IPS-18c (cell line): Measurements from ENCODE around the gene MYH3.
A peak's percentile ranks its signal among the peaks of the same experiment; 100 is the strongest.
"Not testable (repeated sequence)": the region's sequence is repeated elsewhere in the genome, so short reads cannot be mapped to it uniquely, and the experiment has no call there.

Source experiments
- H3K4me3 ChIP-seq: 2 replicates; pipeline ENCODE4 v1.7.0; 2013; ENCODE audit warnings: low read depth, mild to moderate bottlenecking, low read length, moderate library complexity; ENCODE audit not compliant: insufficient read depth
- H3K9me3 ChIP-seq: one replicate; pipeline ENCODE4 v1.6.1; 2013; ENCODE audit warnings: mild to moderate bottlenecking, low read length, moderate library complexity; ENCODE audit not compliant: control insufficient read depth, insufficient read depth

Gene MYH3

DNA sequence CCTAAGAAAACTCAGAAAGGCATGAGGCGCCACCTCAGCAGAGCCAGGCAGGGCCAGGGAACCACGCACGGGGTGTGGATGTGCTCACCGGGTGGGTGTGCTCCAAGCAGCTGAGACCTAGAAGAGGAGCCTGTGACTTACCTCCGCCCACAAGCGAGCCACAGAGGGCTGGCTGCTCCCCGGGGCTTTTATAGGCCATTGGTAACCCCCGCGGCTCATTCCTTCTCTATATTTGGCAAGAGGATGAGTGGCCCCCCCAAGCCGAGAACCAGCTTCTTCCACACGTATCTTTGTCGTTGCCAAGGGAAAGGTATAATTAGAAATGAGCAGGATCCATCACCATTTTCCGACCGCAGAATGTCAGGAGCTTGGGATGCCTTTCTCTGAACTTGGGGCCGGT is at the start of gene MYH3:
MYH3 (minus strand) TSS at position 162 of the 400 bp plus-strand sequence. CDS start 2,245 bp downstream, outside the sequence.
- no peaks in the 10 kb centered on the region for H3K9me3 ChIP-seq

DNA sequence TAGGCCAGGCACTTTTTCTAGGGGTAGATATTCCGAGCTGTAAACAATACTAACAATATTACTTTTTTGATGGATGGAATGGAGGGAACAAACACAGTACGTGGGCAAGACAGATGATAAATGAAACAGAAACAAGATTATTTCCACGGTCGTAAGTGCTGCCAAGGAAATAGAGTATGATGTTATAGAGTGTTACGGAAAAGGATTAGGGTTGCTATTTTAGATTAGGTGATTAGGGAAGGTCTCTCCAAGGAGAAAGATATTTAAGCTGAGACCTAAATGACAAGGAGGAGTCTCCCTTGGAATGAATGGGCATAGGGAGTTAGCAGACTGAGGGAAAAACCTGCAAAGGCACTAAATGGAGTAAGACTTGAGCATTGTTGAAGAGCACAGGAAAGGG is 48.6 kb upstream of the MYH3 start:
- no peaks in the 10 kb centered on the region for H3K9me3 ChIP-seq
- no peak overlapping the region for H3K4me3 ChIP-seq

More for the DNA sequence above, at the start of gene MYH3:
- H3K4me3 ChIP-seq = no peak within 1 kb of the TSS

DNA sequence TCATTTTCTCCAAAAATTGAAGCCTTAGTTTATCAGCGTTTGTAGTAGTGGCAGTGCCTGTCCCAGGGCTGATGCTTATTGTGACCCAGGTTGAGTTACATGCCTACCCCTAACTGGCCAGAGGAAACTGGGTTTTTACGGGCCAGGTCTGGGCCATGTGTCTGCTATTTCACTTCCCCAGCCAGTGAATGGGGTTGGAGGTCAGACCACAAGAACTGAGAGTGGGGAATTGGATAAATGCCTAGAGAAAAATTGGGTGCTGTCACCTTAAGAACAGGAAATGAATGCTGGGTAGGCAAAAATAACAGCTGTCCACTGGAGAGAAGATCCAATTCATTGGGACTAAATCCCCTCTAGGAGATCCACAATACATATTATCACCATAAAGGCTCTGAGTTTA is 45.5 kb upstream of the MYH3 start:
- no peaks in the 10 kb centered on the region for H3K9me3 ChIP-seq
- H3K4me3 ChIP-seq = no peak overlapping the region

DNA sequence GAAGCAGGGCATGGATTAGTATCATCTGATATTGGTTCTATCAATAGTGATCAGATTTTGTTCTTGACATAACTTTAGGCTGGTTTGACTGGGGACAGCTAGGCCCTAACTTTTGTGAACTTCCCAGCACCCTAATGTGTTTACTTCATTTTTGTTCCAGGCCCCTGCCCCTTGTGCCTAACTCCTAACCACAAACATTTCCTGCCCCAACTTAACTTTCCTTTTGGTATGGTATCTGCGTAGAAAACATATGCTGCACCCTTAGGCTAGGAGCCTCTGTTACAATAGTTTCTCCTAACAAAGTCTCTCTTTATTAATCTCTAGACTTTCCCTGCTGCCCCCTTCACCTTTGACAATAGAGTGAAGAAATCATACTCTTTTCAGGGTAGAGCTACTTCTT is 42.7 kb upstream of the MYH3 start:
- H3K9me3 ChIP-seq = no peaks in the 10 kb centered on the region
- H3K4me3 ChIP-seq = no peak overlapping the region

DNA sequence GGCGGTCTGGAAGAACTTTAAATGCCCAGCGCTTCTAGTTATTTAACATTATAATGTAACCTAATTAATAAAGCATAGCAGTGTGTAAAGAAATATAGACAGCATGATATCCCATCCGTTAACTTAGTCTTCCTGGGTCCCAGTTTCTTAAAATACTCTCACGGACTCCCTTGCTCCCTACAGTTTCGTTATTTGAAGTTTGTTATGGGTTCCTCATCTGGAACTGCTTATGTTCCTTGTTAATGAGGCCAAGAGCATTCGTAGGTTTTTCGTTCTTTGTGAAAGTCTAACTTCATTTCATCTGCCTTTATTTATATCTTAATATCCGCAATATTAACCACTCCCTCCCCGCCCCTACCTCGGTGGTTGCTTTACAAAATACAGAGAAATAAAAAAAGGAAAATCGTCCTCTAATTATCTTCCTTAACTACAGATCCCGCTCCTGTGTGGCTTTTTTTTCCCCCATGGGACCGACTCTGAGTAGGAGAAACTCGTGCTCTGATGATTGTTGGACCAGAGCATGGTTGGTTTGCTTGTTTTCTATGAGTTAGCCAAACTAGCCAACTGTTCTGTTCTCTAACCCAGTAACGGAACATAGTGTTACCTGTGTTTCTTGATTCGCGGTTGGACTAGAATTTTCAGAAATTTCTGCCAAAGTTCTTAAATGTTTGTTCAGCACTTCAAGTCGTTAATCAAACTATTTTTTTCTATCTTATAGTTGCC is 41.1 kb upstream of the MYH3 start:
- Histone ChIP-seq H3K9me3 (no peaks in the 10 kb centered on the region), H3K4me3 (peak overlapping the region; percentile 80)

DNA sequence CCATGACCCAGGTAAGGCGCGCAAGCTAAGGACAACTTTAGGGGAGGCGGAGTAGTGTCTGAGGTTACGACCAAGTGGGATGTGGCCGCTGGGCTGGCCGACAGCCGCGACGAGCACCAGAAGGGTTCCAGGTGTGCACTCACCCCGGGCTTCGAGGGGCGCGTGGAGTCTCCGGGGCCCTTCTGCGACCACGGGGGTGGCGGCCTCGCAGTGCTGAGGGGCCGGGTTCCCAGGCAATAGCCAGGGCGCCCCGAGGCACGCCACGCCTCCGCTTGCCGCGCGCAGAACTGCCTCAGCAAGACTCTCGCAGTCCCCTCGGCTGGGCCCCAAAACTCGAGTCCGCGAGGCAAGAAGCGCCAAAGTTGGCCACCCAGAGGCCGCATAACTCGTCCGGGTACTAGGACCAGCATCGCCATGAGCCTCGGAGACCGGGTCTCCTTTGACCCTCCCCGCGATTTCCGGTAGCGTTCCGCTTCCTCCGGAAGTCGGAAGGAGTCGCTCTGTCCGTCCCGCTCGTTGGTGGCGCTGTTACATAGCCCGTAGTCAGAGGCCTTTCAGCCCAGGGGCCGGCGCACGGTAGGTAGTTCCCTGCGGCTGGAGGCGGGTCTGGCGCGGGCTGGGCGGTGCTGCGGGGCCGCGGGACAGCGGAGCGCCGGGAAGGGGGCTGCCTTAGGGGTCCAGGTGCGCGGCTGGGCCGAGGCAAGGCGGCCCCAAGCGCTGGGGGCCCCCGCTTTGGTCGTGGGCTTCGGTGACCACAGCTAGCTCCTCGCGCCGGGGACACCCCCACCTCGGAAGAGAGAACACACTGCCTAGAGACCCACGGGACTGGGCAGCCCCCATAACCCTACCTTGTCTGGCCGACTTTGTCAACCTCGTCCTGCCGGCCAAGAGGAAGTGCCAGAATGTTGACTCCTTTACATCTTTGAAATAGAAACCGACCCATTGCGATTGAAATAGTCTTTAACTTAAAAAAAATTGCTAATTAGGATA is 40.3 kb upstream of the MYH3 start, which contains the start of the genes ADPRM and SCO1:
ADPRM (plus strand) TSS at position 503 of the 990 bp plus-strand sequence. CDS start 7,333 bp downstream, outside the sequence.
SCO1 (minus strand) TSS at position 442 of the 990 bp plus-strand sequence; CDS start at position 416, 26 bp downstream.
- H3K9me3 ChIP-seq = no peaks in the 10 kb centered on the region
- peak within 1 kb of the TSS; percentile 80 for H3K4me3 ChIP-seq

DNA sequence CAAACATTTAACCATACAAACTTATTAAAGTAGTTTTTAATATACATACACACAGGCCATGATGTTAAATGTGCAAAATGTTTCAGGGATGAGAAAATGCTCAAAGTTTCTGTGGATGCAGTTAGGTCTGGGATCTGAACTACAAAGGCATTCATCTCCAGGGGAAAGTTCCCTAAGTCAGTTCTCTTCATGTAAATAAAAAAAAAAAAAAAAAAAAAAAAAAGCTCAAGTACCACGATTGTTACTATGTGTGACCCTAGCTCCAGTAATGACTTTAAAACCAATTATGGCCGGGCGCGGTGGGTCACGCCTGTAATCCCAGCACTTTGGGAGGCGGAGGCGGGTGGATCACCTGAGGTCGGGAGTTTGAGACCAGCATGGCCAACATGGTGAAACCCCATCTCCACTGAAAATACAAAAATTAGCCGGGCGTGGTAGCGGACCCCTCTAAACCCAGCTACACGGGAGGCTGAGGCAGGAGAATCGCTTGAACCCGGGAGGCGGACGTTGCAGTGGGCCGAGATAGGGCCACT is 38.8 kb upstream of the MYH3 start:
- not testable (repeated sequence) for H3K9me3 ChIP-seq

DNA sequence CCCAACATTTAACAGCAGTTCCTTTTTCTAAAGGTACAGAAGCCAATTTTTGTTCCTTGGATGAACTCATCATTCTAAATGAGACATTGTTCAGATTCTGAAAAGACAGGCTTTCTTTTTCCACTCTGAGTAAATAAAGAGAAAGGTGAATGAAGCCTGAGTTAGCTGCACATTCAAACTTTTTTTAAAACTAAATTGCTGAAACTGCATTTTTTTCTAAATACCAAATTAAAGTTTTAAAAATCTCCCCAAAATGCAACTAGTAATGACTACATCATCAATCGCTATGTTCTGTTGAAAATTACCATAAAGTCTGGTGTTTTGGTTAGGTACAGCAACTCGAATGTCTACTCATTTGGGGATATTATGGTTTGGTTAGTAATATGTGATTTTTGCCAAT is 30.4 kb upstream of the MYH3 start:
- Histone ChIP-seq H3K4me3 (no peak overlapping the region), H3K9me3 (no peaks in the 10 kb centered on the region)

More for the DNA sequence above, 38.8 kb upstream of the MYH3 start:
- peak overlapping the region; percentile 80; the same call in 1 of the 2 replicates for H3K4me3 ChIP-seq

DNA sequence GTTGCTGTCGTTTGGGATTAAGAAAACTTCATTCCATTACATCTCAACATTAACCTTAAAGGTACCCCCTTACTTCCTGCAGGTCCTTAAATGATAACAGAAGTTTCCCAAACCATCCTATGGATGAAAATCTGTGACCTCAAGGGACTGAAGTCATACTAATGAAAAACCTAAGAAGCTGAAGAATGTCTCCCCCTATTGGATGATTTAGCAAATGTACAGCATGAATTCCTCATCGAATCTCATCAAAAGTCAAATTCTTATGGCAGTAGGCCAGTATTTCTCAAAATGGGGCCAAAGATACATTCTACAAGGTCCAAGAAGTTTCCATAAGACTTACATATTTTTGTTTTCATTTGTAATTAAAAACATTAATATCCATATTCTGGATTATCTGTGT is 26.7 kb upstream of the MYH3 start:
- no peak overlapping the region for H3K4me3 ChIP-seq

DNA sequence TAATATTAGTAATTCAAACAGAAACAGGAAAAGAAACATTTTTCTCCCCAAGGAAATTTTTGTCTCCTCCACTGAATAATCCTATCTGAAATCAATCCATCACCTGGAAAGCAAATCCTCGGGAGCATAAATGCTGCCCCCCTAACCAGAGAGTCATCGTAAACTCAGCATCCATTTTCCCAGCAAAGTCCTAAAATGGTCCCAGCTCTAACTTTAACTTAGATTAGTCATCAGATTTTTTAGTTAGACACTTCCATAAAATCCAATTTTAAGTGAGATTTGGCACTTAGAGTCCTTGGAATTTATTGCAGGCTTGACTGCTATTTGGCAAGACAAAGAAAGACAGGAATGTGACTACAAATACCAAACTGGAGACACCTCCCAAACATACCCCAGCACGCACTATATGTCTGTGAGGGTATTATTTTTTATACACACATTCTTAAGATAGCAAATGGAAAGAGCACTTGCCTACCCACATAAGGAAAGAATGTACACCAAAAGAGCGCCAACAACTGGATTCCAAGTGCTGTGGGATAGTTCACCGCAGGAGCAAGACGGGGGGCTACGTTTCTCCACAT is 24.8 kb upstream of the MYH3 start:
- H3K9me3 ChIP-seq = no peaks in the 10 kb centered on the region
- no peak overlapping the region for H3K4me3 ChIP-seq

More for the DNA sequence above, 26.7 kb upstream of the MYH3 start:
- H3K9me3 ChIP-seq = no peaks in the 10 kb centered on the region

DNA sequence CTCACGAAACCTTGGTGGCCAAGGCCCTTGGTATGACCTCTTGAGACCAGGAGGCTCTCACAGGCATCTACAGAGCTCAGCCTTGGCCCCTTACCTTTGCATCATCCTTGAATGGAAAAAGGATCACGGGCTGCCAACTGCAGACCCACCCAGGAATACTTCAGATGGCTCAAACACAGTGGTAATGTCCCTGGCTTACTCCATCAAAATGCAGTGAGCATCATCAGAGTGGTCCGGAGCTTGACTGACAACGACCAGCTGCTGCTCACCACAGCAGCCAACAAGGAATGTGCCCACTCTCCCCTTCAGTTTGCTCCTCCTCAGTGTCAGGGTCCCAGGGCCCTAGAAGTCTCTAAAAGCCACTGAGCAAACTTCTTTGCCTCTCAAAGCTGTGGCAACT is 17.6 kb upstream of the MYH3 start:
- no peaks in the 10 kb centered on the region for H3K9me3 ChIP-seq
- no peak overlapping the region for H3K4me3 ChIP-seq

DNA sequence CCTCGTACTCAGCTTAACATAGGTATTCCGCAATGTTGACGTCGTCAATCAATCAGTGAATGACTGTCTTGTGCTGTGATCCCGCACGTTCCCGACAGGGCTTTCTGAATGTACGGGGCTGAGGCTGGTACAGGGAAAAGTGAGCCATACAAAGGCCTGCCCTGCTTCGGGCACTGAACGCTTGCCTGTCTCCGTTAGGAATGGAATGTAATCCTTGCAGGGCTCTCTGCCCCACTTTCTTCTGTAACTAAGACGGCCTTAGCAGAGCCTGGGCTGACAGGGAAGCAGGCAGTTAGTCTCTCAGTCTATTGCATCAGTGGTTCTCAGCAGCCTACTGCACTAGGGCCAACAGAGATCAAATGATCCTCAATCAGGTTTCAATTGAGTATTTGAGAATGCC is 16.2 kb upstream of the MYH3 start:
- H3K9me3 ChIP-seq = no peaks in the 10 kb centered on the region

DNA sequence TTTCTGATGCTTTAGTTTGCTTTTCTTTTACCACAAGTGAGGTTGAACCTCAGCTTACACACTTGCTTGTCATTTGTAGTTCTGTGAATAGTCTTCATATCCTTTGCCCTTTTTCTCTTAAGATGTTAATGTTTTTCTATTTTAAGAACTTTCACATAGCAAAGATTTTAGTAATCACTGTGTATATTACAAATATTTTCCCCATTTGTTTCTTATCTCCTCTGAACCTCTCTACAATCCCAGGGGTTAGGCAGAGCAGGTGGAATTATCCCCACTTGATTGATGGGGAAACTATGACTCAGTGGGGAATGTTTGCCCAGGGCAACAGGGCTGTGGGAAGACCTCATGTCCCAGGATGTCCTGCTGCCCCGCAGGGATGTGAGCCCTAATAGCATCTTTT is 11.7 kb upstream of the MYH3 start:
- H3K9me3 ChIP-seq = no peaks in the 10 kb centered on the region

More for the DNA sequence above, 16.2 kb upstream of the MYH3 start:
- H3K4me3 ChIP-seq = no peak overlapping the region

DNA sequence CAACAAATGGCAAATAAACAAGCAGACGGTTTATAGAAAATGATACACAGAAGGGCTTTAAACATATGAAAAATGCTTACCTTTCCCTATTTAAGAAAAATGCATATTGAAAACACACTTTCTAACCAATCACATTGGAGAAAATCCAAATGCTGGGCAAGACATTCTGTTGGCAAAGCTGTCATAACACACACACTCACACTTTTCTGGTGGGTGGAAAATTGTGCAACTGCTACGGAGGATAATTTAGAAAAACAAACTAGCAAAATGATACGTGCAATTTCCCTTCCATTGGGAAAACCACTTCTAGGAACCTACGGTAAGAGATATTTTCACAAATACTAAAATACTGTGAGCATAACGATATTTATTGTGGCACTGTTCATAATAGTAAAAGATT is 9.8 kb upstream of the MYH3 start:
- Histone ChIP-seq H3K9me3 (no peaks in the 10 kb centered on the region), H3K4me3 (no peak overlapping the region)

More for the DNA sequence above, 11.7 kb upstream of the MYH3 start:
- no peak overlapping the region for H3K4me3 ChIP-seq

DNA sequence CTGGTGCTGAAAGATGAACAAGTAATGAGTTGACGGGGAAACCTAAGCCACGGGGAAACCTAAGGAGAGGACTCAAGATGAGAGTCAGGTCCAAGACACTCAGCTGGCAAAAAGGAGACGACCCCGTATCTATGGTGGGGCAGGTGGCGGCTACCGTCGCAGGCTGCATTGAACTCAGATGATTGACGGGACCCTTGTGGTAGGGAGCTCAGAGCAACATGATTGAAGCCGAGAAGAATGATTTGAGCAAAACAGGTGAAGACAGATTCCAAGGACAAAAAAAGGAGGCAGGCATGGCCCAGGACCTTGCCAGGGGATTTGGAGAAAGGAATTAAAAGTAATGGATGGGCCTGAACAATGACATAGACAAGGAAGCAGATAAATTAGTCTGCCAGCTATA is 7.5 kb upstream of the MYH3 start:
- H3K4me3 ChIP-seq = no peak overlapping the region
- no peaks in the 10 kb centered on the region for H3K9me3 ChIP-seq

DNA sequence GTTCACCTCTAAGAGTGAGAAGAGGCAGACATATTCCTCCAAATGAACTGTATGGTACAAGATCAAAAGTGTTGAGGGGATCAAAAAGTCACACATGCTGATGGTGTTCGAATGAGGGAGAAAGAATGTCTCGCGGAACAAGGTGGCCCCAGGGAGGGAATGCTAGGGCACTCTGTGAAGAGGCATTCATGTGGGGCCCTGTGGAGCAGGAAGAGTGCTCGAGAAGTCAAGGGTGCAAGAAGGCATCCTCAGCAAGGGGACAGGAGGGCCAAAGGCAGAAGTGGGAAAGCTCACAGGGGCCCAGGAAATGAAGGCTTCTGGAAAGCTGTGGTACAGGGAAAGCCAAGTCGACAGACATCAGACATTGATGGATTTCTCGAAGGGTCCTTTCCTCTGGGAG is 6.1 kb upstream of the MYH3 start:
- Histone ChIP-seq H3K4me3 (no peak overlapping the region), H3K9me3 (no peaks in the 10 kb centered on the region)

DNA sequence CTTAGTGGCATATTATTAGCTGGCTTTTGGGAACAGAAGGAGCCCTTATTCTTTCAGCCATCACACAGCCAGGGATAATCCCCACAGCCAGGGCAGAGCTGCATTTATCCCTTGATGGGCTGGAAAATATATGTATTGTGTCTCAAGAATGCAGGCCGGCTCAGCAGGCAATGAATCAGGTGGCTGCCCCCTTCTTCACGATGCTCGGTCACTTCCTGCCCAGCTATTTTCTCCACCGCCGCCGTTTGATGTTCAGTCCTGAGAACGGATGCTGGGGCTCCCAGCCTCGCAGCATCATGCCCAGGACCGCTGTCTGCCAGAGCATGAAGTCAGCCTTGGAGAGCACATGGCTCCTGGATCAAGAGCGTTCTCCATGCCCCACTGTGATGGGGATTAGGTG is 4.3 kb upstream of the MYH3 start:
- Histone ChIP-seq H3K4me3 (no peak overlapping the region), H3K9me3 (no peaks in the 10 kb centered on the region)
